ENCODE measurements around the gene LAIR2.

DNA sequence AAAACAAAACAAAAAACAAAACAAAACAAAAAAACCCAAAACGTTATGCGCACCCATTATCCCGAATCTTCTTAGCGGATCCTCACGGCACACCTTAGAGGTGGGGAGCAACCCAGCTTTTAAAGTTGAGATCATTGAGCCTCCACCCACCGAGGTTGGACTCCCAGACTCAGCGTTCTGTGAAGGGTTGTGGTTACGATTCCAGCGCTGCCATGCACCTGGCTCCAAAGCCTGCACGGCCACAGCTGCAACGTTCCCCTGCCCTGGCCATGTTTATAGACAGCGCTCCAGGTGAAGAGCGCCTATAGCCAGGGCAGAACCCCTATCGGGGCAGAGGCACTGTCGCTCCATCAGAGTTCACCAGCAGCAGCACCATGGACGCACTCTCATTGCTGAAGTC is 52.3 kb downstream of the LAIR2 start:
- no peak for TF ChIP-seq EZH2 (IDR thresholded peaks at IDR 0.05; ENCODE audit: borderline replicate concordance, low read depth, low read length, severe bottlenecking)
- TF ChIP-seq, protein P1, sequence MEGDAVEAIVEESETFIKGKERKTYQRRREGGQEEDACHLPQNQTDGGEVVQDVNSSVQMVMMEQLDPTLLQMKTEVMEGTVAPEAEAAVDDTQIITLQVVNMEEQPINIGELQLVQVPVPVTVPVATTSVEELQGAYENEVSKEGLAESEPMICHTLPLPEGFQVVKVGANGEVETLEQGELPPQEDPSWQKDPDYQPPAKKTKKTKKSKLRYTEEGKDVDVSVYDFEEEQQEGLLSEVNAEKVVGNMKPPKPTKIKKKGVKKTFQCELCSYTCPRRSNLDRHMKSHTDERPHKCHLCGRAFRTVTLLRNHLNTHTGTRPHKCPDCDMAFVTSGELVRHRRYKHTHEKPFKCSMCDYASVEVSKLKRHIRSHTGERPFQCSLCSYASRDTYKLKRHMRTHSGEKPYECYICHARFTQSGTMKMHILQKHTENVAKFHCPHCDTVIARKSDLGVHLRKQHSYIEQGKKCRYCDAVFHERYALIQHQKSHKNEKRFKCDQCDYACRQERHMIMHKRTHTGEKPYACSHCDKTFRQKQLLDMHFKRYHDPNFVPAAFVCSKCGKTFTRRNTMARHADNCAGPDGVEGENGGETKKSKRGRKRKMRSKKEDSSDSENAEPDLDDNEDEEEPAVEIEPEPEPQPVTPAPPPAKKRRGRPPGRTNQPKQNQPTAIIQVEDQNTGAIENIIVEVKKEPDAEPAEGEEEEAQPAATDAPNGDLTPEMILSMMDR (IDR thresholded peaks at IDR 0.05; ENCODE audit: borderline replicate concordance, extremely low read depth, low read length, poor library complexity, severe bottlenecking) = no peak
